Left renal cortex interstitium (tissue), 4 donors: Measurements from ENCODE around the gene ROGDI. TPM values are rescaled to one million over a fixed set of nuclear protein-coding genes. Genes with fewer than 3 reads are reported as not detected.

ENCODE experiments used
- polyA plus RNA-seq, 4 donors: library from polyadenylated mRNA; unstranded; fragments of 120-200 nt; gene quantifications; one replicate each; pipeline ENCODE4 v1.2.1, GENCODE V29; 2013; ENCODE audit not compliant: insufficient read length in 4 of 4

Gene ROGDI
- polyA plus RNA-seq, 4 donors, result 29.8 to 58.2 (median 40.9) TPM

Other genes starting within 250 kb of the ROGDI start
- under 1 TPM; 0.23 to 0.43 (median 0.31) TPM for gene C16orf96, start 246.3 kb downstream of the ROGDI start, polyA plus RNA-seq
- 10 to 100 TPM in 3 of 4 donors, 1 to 10 TPM in 1; 10.0 to 30.7 (median 23.6) TPM for gene UBALD1, start 187.7 kb downstream of the ROGDI start, polyA plus RNA-seq
- gene MGRN1, start 177.8 kb downstream of the ROGDI start, polyA plus RNA-seq, result 10 to 100 TPM; 38.4 to 71.1 (median 61.0) TPM
- gene NUDT16L1, start 109.1 kb downstream of the ROGDI start, polyA plus RNA-seq, result 10 to 100 TPM; 37.0 to 66.3 (median 49.7) TPM
- gene ANKS3, start 68.4 kb downstream of the ROGDI start, polyA plus RNA-seq, result 10 to 100 TPM; 18.2 to 38.7 (median 30.3) TPM
- gene DNAAF8, start 68.1 kb downstream of the ROGDI start, polyA plus RNA-seq, result 1 to 10 TPM; 2.0 to 3.5 (median 2.4) TPM
- 10 to 100 TPM; 12.7 to 25.8 (median 16.2) TPM for gene ZNF500, start 35.5 kb downstream of the ROGDI start, polyA plus RNA-seq
- gene SEPTIN12, start 14.3 kb downstream of the ROGDI start, polyA plus RNA-seq, result under 1 TPM in 2 of 4 donors, not detected in 2; 0.19 to 0.30 TPM
- gene SMIM22, start 7.3 kb downstream of the ROGDI start, polyA plus RNA-seq, result 10 to 100 TPM in 3 of 4 donors, 1 to 10 TPM in 1; 9.6 to 12.4 (median 11.3) TPM
- 100 to 1,000 TPM; 120 to 150 (median 135) TPM for gene GLYR1, start 44.7 kb upstream of the ROGDI start, polyA plus RNA-seq
- gene UBN1, start 44.8 kb upstream of the ROGDI start, polyA plus RNA-seq, result 10 to 100 TPM; 30.0 to 45.2 (median 34.5) TPM
- 10 to 100 TPM; 26.5 to 39.9 (median 31.2) TPM for gene PPL, start 134.5 kb upstream of the ROGDI start, polyA plus RNA-seq
- gene SEC14L5, start 155.7 kb upstream of the ROGDI start, polyA plus RNA-seq, result under 1 TPM; 0.14 to 0.30 (median 0.17) TPM
- gene NAGPA, start 231.3 kb upstream of the ROGDI start, polyA plus RNA-seq, result 10 to 100 TPM in 3 of 4 donors, 1 to 10 TPM in 1; 8.8 to 14.8 (median 11.5) TPM